Measurements from ENCODE around the gene SCGB1C2.

Gene SCGB1C2

GRCh38 chr17:183021-183420 lies 45.7 kb downstream of the SCGB1C2 start:
- no peak overlapping the region for H3K4me3 ChIP-seq (ENCODE audit: low read depth, low read length)
- no peak for TF ChIP-seq CTCF (IDR thresholded peaks at IDR 0.05; ENCODE audit: borderline replicate concordance, insufficient read depth, low read depth, low read length)

GRCh38 chr17:185445-186138 lies 48.2 kb downstream of the SCGB1C2 start:
- H3K4me3 ChIP-seq (ENCODE audit: low read depth, low read length): no peak overlapping the region
- TF ChIP-seq CTCF (IDR thresholded peaks at IDR 0.05; ENCODE audit: borderline replicate concordance, insufficient read depth, low read depth, low read length): no peak

GRCh38 chr17:187130-187529 lies 49.8 kb downstream of the SCGB1C2 start:
- no peak overlapping the region for H3K4me3 ChIP-seq (ENCODE audit: low read depth, low read length)
- TF ChIP-seq CTCF (IDR thresholded peaks at IDR 0.05; ENCODE audit: borderline replicate concordance, insufficient read depth, low read depth, low read length): no peak

All from GM12875 (cell line).